GM11168 (cell line): ENCODE data around the gene RPRD1B.
"Not testable (repeated sequence)": the region's sequence is repeated elsewhere in the genome, so short reads cannot be mapped to it uniquely, and the experiment has no call there.

Experiments used
- in situ Hi-C: fragments of 300-500 bp; cut with MboI; formaldehyde crosslinking; loops from one replicate; pipeline ENCODE4 v1.12.0; 2022; ENCODE audit warnings: low sequenced_read_pairs; ENCODE audit not compliant: unreplicated experiment

The RPRD1B gene

GRCh38 chr20:37999526-38000263, 33.9 kb upstream of the RPRD1B start:
- in situ Hi-C loops, result no loop called here

GRCh38 chr20:38000293-38000692, 33.3 kb upstream of the RPRD1B start:
- in situ Hi-C loops, result no loop called here

GRCh38 chr20:38001173-38001875, 32.2 kb upstream of the RPRD1B start:
- in situ Hi-C loops, result no loop called here

- in situ Hi-C loops, result no loop called here
Measured at GRCh38 chr20:38001981-38002380, 31.6 kb upstream of the RPRD1B start.

GRCh38 chr20:38002422-38002821, 31.1 kb upstream of the RPRD1B start:
- in situ Hi-C loops, result no loop called here

GRCh38 chr20:38004416-38004815, 29.1 kb upstream of the RPRD1B start:
- in situ Hi-C loops, result no loop called here

- in situ Hi-C loops, result no loop called here
Measured at GRCh38 chr20:38005903-38006302, 27.6 kb upstream of the RPRD1B start.

GRCh38 chr20:38007526-38007925, 26.0 kb upstream of the RPRD1B start:
- in situ Hi-C loops, result no loop called here

- in situ Hi-C loops, result no loop called here
Measured at GRCh38 chr20:38008233-38008944, 25.2 kb upstream of the RPRD1B start.

- in situ Hi-C loops, result not testable (repeated sequence)
Measured at GRCh38 chr20:38009416-38009815, 24.1 kb upstream of the RPRD1B start.

- in situ Hi-C loops, result no loop called here
Measured at GRCh38 chr20:38011696-38012095, 21.9 kb upstream of the RPRD1B start.

GRCh38 chr20:38012332-38012731, 21.2 kb upstream of the RPRD1B start:
- in situ Hi-C loops, result no loop called here

GRCh38 chr20:38013887-38014286, 19.7 kb upstream of the RPRD1B start:
- in situ Hi-C loops, result no loop called here

GRCh38 chr20:38017959-38018358, 15.6 kb upstream of the RPRD1B start:
- in situ Hi-C loops, result no loop called here

- in situ Hi-C loops, result no loop called here
Measured at GRCh38 chr20:38018385-38018784, 15.2 kb upstream of the RPRD1B start.

- in situ Hi-C loops, result no loop called here
Measured at GRCh38 chr20:38021087-38021772, 12.3 kb upstream of the RPRD1B start.

GRCh38 chr20:38023181-38024001, 10.2 kb upstream of the RPRD1B start:
- in situ Hi-C loops, result no loop called here

GRCh38 chr20:38024496-38024895, 9.1 kb upstream of the RPRD1B start:
- in situ Hi-C loops, result no loop called here

- in situ Hi-C loops, result no loop called here
Measured at GRCh38 chr20:38029453-38029852, 4.1 kb upstream of the RPRD1B start.

- in situ Hi-C loops, result no loop called here
Measured at GRCh38 chr20:38031957-38032356, 1.6 kb upstream of the RPRD1B start.
